HPDE6-E6E7 (cell line): Measurements from ENCODE around the gene MYRF.

Source experiments
- DNase-seq: peaks from one replicate; pipeline ENCODE4 v3.0.0; 2011; ENCODE audit warnings: missing footprints; ENCODE audit errors: extremely low spot score

MYRF gene

DNA sequence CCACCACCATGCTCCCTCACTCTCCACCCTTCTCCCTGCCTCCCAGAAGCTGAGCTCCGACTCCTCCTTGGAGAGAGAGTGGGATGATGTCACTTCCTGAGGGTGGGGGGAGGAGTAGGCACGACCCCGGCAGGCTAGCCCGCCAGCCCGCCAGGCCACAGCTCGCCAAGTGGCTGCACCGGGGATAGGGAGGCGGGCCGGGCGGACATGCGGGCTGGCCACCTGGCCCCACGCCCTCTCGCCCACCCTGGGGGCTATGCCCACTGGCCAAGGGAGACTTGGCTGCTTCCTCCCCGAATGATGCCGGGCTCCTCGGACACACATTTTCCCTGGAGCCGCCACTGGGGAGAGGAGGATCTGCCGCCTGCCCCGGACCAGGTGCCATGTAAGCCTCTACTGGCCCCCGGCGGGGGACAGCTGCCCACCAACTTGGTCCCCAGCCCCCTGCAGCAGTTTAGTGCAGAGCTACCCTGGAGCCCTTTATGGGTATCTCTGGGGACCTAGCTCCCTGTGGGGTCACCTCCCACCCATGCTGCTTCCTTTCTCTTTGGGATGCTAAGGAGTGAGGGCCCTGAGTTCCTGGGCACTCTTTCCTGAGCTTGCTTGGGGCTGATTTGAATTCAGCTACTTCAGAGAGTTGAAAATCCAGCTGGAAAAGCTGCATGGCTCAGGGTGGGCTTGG lies 33.7 kb upstream of the MYRF start:
- DNase-seq = no peak

DNA sequence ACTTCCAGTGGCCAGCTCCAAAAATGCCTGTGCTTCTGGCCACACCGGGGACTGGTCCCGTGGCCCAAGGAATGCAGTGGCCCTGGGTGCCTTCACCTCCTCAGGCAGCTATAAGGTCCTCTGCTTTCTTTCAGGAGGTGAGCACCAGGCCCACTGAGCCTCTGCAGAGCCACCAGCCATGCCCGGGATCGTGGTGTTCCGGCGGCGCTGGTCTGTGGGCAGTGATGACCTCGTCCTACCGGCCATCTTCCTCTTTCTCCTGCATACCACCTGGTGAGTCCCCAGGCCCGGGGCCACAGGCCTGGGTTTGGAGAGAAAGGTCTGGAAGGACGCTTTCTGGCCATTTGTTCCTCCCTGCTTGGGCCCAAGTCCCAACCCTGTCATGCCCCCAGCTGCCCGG lies 32.5 kb upstream of the MYRF start:
- DNase-seq = no peak

DNA sequence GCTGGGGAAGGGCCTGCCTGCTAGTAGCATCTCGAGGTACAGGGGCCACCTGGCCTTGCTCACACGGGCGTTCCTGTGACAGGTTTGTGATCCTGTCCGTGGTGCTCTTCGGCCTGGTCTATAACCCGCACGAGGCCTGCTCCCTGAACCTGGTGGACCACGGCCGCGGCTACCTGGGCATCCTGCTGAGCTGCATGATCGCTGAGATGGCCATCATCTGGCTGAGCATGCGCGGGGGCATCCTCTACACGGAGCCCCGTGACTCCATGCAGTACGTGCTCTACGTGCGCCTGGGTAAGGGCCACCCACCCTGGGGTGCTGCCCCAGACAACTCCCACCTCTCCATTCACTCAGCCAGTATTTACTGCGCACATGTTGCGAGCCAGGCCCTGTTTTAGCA lies 31.8 kb upstream of the MYRF start:
- DNase-seq = no peak

DNA sequence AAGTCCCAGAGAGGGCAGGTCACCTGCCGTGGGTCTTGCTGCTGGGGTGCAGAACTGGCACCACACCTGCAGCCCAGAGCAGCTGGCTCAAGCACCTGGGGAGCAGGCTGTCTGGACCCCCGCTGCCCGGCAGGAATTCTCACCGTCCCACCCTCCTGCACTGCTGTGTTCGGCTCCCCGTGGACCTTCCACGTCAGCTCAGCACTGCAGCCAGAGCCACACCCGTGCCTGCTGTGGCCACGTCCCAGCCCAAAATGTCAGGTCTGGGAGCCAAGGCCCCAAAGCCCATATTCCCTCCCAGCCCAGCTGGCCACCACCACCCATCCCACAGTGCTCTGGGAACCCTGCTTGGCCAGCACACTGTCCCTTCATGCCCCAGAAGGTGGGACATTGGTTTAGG lies 28.0 kb upstream of the MYRF start:
- no peak for DNase-seq

DNA sequence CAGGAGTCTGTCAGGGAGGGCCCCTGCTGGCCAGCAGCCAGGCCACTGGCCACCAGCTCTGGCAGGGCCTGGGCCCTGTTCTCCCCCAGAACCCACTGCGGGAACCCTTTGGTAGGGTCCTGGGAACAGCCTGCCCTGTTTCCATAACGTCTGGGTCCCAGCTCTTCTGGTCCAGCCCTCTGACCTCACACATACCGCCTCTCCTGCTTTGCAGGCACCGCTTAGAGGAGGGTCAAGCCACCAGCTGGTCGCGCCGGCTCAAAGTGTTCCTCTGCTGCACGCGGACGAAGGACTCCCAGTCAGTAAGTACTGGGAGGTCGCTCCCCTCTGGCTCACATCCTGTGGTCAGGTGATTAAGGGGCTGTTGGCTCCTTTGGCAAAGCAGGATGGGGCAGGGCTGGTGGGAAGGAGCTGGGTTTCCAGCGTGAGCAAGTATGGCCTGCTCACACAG lies 26.6 kb upstream of the MYRF start:
- no peak for DNase-seq

DNA sequence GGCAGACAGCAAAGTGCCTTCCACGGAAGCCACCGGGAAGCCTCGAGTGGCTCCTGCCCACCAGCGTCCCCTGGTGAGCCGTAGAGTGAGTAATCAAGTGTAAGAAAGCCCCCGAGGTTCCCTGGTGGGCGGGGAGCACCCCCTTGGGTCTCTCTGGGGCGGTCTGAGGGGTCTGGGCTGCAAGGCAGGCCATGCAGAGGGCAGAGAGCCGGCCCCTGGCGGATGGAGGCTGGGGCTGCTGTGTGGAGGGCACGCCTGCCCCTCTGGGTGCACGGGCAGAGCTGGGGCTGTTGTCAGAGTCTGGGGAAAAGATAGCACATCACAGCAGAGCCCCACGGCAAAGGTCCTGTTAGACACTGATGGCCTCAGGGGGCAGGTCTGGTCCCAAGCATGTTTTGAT lies 25.7 kb upstream of the MYRF start:
- no peak for DNase-seq

DNA sequence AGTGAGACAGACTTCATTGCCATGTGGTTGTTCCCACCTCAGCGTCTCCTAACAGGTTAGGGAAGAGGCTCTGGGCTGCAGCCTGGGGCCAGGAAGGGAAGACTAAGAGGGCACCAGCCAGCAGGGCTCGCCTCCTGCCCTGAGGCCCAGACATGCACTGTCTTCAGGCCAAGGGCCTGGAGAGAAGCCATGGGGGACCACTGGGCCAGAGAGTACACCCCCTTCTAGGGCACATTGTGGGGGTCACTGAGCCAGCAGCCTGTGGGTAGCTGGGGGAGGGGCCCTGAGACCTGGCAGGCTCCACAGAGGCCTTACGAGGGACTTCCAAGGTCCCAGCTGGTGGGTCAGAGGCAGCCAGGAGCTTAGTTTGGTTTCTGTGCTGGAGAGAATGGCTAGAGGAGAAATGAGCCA lies 25.0 kb upstream of the MYRF start:
- no peak for DNase-seq

DNA sequence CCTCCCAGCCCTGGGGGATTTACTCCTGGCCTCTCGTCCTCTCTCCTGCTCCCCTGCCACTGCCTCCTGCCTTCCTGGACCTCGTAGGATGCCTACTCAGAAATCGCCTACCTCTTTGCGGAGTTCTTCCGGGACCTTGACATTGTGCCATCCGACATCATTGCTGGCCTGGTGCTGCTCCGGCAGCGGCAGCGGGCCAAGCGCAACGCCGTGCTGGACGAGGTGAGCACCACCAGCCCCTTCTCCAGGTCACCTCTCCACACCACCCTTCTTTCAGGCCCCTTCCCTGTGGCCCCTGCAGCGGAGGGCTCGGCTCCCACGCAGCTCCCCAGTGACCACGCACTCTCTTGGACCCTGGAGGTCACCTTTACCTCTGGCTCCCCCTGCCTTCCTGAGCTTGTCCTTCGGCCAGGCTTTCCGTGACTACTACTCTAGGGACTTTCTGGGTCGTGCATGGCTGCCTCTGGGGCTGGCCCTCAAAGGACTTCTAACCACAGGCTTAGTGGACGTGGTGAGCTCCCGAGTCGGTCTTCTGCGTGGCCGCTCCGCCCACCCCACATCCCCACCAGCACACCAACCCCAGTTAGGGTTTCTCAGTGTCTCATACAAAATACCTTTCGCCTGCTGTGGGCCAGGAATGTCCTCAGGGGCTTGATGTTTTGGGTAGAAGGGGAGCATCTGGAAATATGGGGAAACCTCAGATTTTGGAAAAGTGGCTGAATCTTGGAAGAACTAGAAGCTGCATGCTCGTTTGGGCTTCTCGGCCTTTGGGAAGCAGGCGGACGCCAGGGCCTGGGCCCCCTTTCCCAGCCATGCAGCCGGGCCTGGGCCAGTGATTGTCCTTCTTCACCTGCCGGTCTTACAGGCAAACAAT lies 24.1 kb upstream of the MYRF start:
- no peak for DNase-seq

DNA sequence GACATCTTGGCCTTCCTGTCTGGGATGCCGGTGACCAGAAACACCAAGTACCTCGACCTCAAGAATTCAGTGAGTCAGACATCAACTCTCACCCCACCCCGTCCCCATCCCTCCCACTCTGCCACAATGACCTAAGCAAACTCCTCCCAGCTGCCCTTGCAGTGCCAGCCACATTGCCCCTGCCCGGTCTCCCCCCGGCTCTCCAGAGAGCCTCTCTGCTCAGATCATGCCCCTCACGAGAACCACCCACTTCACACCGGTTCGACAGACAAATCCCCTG lies 23.6 kb upstream of the MYRF start:
- peak; percentile 67 for DNase-seq

DNA sequence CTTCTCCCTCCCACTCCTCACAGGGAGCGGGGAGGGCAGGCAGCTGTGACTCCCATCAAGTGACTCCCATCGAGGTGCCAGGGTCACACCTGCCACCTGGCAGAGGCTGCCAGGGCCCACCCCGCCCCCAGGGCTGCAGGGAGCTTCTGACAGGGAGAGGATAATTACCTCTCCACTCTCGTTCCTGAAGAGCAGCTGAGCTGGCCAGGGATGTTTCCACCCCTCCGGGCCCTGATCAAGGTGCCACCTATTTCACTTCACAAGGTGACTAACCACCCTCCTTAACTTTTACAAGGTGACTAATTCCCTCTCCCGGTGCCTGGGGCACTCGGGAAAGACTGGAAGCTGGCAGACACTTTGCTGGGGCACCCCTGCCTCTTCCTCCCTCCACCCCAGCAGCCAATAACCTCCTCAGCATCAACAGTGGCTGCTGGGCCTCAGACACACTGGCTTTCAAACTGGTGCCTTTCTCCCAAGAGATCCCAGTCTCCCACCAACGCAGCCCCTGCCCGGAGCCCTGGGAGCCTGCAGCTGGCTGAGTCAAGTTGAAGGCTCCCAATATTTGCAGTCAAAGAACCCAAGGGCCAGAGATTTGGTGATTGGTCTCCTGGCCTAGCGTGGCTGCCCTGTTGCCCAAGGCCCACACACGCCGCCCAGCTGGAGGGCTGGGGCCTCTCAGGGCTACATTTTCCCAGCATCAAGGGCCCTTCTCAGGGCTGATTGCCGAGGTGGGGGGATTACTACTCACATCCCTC lies 22.0 kb upstream of the MYRF start:
- peak; percentile 89 for DNase-seq

DNA sequence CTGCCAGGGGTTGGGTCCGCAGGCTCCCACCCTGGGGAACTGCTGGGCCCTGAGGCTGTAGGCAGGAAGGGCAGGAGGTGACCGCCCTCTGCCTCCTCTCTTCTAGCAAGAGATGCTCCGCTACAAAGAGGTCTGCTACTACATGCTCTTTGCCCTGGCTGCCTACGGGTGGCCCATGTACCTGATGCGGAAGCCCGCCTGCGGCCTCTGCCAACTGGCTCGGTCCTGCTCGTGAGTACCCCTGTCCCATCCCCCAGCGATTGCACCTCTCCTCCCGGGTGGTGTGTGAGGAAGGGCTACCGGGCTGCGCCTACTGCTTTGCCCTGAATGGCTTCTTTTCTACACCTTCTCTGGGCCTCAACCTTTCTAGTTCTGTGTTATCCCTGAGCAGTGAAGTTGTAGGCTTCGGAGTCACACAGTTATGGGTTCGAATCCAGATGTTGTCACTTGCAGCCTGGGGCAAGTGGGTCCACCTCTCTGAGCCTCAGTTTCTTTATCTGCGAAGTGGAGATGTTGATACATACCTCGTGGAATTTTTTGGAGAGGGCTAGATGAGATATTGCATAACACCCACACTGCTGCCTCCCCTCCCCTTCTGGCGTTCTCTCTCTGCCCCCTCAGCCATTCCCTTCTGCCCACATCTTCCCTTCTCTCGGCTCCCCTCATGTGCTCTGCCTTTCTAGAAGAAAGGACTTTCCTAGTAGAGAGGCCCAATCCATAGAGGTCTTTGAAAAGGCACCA lies 21.1 kb upstream of the MYRF start:
- no peak for DNase-seq

DNA sequence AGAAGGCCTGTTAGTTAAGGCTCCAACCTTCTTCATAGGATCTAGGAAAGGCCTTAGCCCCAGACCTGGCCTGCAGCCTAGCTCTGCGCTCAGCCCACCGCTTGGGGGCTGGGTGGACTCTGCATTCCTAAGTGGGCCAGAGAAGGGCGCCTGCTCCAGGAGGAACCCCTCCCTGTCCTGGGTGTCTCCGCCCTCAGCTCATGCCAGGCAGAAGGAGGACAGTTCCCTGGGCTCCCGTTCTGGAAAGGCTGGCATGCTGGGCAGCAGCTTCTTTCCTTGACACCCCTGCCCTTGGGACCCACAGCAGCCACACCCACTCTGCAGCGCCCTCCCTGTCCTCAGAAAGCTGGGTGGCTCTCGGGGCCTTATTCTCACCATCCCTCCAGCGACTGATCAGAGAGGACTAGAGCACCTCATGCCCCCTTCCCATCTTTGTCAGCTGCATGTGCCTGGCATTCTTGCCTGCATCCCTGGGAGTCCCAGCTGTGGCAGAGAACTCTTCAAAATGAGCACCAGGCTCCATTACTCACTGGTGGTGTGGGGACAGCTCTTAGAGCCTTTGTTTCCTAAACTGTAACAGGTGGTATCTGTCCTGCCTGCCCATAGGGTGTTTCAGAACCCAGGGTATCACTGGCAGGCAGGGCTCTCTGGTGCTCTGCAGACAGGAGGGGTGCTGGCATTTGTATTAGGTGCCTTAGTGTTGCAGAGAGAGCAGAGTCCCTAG lies 20.3 kb upstream of the MYRF start:
- no peak for DNase-seq

DNA sequence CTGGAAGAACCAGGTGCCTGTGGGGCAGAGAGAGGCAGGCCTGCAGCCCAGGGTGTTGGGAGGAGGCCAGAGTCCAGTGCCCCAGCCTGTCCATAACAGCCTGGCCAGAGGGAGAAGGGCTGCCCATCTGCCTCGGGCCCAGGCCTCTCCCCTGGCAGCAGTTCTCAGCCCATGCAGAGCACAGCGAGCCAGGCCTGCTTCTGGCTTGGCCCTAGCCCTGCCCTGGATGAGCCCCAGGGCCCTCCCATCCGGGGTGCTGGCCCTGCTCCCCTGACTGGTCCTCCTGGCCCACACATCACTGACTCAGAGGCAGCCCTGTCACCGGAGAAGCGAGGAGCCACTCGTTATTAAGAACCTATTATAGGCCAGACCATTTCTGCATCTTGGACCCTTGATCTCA lies 19.7 kb upstream of the MYRF start:
- DNase-seq = peak; percentile 51

DNA sequence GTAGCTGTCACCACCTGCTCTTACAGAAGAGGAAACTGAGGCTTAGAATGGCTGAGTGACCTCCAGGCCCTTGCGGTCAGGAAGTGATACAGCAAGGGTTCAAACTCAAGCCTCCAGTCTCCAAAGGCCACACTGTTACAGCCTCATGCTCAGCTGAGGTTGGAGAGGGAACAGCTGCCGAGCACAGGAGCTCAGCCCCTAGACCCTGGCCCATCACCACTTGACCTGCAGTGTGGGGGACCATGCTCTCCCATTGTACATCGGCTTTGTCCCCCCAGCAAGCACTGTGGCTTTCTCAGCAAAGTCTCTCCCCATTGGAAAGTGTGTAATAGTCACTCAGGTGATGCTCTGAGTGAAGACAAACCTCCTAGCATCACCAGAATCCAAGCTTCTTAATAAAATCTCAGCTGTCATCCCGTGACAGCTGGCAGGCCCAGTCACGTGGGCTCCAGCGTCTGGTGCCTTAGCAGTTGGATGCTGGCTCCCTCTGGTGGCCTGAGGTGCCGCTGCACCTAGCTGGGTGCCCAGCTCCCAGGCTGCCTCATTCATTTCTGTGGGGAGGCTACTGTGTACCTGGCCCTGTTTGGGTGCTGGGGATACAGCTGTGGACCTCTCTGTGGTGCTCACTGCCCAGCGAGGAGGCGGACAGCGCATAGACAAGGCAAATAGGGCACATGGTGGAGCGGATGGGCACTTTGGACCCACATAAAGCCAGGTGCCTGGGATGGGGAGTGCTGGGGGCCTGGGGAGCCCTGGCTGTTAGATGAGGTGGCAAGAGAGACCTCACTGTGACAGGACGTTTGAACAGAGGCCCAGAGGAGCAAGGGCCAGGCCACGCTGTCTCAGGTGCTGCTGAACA lies 19.1 kb upstream of the MYRF start:
- peak; percentile 91 for DNase-seq

DNA sequence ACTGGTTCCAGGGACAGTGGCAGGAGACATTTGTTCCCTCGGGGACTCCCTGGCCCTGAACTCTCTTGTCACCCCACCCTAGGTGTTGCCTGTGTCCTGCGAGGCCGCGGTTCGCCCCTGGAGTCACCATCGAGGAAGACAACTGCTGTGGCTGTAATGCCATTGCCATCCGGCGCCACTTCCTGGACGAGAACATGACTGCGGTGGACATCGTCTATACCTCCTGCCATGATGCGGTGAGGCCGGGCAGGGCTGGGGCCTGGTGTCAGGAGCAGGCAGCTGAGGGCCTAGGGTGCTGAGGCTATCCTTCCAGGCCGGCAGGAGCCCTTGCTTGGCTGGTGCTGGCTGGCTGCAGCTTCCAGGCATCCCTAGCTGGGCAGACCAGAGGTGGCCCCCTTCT lies 17.7 kb upstream of the MYRF start:
- no peak for DNase-seq

DNA sequence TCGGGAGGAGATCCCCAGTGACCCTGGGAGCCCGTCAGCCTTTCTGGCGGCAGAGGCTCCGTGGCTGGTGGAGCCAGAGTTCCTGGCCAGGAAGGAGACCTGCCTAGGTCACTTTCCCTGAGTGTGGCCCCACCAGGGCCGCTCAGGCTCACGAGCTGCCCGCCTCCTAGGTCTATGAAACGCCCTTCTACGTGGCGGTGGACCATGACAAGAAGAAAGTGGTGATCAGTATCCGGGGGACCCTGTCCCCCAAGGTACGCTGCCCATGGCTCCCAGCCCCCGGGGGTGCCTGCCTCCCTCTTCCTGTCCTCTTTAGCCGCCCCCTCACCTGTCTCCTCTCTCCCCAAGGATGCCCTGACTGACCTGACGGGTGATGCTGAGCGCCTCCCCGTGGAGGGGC lies 17.0 kb upstream of the MYRF start:
- no peak for DNase-seq

DNA sequence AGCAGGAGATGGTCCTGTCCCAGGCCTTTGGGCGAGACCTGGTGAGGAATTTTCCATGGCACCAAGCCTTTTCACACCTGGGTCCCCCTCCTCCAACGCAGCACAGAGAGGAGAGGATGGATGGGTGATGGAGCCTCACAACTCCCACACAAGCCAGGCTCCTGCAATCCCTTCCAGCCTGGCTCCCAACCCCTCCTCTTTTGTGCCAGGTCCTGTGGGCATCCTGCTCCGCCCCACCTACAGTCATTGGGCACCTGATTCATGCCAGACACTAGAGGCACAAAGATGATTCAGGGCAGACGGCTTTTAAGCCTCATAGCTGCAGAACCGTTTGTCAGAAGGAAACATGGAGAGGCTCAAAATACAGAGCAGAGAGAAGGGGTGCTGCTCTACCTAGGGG lies 16.1 kb upstream of the MYRF start:
- DNase-seq = no peak

DNA sequence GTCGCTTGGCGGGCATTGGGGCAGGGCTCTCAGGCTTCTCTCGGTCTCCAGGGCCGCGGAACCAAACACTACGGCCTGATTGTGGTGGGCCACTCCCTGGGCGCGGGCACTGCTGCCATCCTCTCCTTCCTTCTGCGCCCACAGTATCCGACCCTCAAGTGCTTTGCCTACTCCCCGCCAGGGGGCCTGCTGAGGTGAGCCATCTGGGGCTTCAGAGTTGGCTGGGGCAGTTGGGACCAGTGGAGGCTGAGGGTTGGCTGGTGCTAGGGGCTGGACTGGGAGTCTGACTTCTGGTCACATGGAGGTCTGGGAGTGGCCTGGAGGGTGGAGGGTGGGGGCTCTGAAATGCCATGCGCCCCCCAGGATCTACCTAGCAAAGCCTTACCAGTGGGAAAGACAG lies 15.3 kb upstream of the MYRF start:
- no peak for DNase-seq

DNA sequence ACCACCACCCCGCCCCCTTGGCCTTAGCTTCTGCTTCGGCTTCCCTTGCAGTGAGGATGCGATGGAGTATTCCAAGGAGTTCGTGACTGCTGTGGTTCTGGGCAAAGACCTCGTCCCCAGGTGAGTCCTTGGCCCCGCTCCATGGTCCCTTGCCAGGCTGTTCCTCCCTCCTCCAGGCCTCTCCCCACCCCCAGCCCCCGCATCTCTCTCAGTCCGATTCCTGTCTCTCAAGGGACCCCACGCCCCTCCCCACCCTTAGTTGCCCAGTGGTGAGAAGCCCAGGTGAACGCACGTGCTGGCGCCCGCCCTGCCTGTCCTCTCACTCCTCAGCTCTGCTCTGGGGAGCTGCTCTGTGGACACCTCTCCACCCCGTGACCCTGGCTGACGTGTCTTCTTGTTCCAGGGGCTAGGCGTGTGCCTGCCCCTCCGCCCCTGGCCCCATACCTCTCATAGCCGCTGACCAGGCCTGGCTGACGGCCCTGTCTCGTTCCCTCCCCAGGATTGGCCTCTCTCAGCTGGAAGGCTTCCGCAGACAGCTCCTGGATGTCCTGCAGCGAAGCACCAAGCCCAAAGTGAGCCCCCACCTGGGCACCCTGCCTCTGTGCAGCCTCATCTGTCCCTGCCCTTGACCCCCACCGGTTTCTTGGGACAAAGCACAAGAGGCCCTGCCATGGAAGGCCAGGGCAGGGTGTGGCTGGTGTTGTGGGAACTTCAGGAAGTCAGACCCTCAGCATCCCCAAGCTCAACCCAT lies 14.6 kb upstream of the MYRF start:
- DNase-seq = no peak

DNA sequence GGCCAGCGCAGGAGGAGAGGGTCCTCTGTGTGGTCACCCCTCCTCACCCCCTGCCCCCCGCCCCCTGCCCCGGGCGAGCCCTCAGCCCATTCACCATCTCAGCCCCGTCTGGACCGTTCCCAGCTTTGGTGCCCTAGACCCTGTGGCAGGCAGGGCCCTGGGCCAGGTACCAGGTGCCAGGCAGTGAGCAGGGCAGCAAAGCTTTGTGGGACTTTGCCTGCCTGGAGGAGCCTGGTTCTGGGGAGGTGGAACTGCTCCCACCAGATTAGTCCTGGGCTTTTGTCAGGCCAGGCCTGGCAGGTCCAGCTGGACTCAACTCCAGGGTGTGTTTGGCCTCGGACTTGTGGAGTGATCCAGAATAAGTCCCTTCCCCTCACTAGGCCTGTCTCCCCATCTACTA lies 13.7 kb upstream of the MYRF start:
- DNase-seq = no peak
